ENCODE measurements around the gene PLPP3.

Gene PLPP3

GRCh38 chr1:56537660-56538059 lies 41.7 kb downstream of the PLPP3 start:
- TF ChIP-seq SUZ12 (IDR thresholded peaks at IDR 0.05) (no peak), LEF1 (IDR thresholded peaks at IDR 0.05; ENCODE audit: borderline replicate concordance) (no peak), NFRKB (IDR thresholded peaks at IDR 0.05) (no peak)
- ChIA-PET POLR2A (no interaction called here), CTCF (no interaction called here)
- DNase-seq (ENCODE audit: extremely low spot score), result no peak

- no peak for TF ChIP-seq FOXK2 (IDR thresholded peaks at IDR 0.05)
- no peak for TF ChIP-seq L3MBTL2 (conservative IDR thresholded peaks at IDR 0.05)
- TF ChIP-seq LEF1 (IDR thresholded peaks at IDR 0.05; ENCODE audit: borderline replicate concordance), result no peak
- no peak for TF ChIP-seq HDGF (IDR thresholded peaks at IDR 0.05; ENCODE audit: borderline replicate concordance)
- no peak for TF ChIP-seq TARDBP (IDR thresholded peaks at IDR 0.05)
- no peak for TF ChIP-seq ELF4 (IDR thresholded peaks at IDR 0.05)
- TF ChIP-seq FOXM1 (IDR thresholded peaks at IDR 0.05; ENCODE audit: borderline replicate concordance), result no peak
- TF ChIP-seq FOXA1 (IDR thresholded peaks at IDR 0.05), result no peak
- TF ChIP-seq SUZ12 (IDR thresholded peaks at IDR 0.05), result no peak
- no peak for TF ChIP-seq BHLHE40 (IDR thresholded peaks at IDR 0.05; ENCODE audit: borderline replicate concordance)
- TF ChIP-seq NFRKB (IDR thresholded peaks at IDR 0.05), result no peak
- no peak for TF ChIP-seq SP1 (IDR thresholded peaks at IDR 0.05)
- TF ChIP-seq PKNOX1 (IDR thresholded peaks at IDR 0.05), result no peak
- TF ChIP-seq CTBP1 (IDR thresholded peaks at IDR 0.05; ENCODE audit: borderline replicate concordance), result no peak
- TF ChIP-seq ARNT (IDR thresholded peaks at IDR 0.05), result no peak
- no peak for DNase-seq (ENCODE audit: extremely low spot score)
- ChIA-PET CTCF (no interaction called here), POLR2A (no interaction called here)
Measured at GRCh38 chr1:56535939-56536338, 43.4 kb downstream of the PLPP3 start.

- POLR2A ChIA-PET, result no interaction called here
- CTCF ChIA-PET, result no interaction called here
- no peak for DNase-seq (ENCODE audit: extremely low spot score)
Measured at GRCh38 chr1:56535362-56535761, 44.0 kb downstream of the PLPP3 start.

GRCh38 chr1:56534130-56534651 lies 45.2 kb downstream of the PLPP3 start:
- no peak for TF ChIP-seq L3MBTL2 (conservative IDR thresholded peaks at IDR 0.05)

More at GRCh38 chr1:56535362-56535761, 44.0 kb downstream of the PLPP3 start:
- TF ChIP-seq LEF1 (IDR thresholded peaks at IDR 0.05; ENCODE audit: borderline replicate concordance) (no peak), ARNT (IDR thresholded peaks at IDR 0.05) (no peak), FOXK2 (IDR thresholded peaks at IDR 0.05) (no peak), FOXM1 (IDR thresholded peaks at IDR 0.05; ENCODE audit: borderline replicate concordance) (no peak), BHLHE40 (IDR thresholded peaks at IDR 0.05; ENCODE audit: borderline replicate concordance) (no peak), HDGF (IDR thresholded peaks at IDR 0.05; ENCODE audit: borderline replicate concordance) (no peak), SUZ12 (IDR thresholded peaks at IDR 0.05) (no peak), CTBP1 (IDR thresholded peaks at IDR 0.05; ENCODE audit: borderline replicate concordance) (no peak), ZNF384 (IDR thresholded peaks at IDR 0.05) (no peak), SP1 (IDR thresholded peaks at IDR 0.05) (no peak), FOXA1 (IDR thresholded peaks at IDR 0.05) (no peak)

GRCh38 chr1:56533621-56534020 lies 45.7 kb downstream of the PLPP3 start:
- DNase-seq (ENCODE audit: extremely low spot score), result no peak
- TF ChIP-seq FOXK2 (IDR thresholded peaks at IDR 0.05), result no peak
- no peak for TF ChIP-seq FOXA1 (IDR thresholded peaks at IDR 0.05)
- no peak for TF ChIP-seq TARDBP (IDR thresholded peaks at IDR 0.05)
- no peak for TF ChIP-seq L3MBTL2 (conservative IDR thresholded peaks at IDR 0.05)
- no peak for TF ChIP-seq FOXM1 (IDR thresholded peaks at IDR 0.05; ENCODE audit: borderline replicate concordance)
- TF ChIP-seq LEF1 (IDR thresholded peaks at IDR 0.05; ENCODE audit: borderline replicate concordance), result no peak
- TF ChIP-seq NFRKB (IDR thresholded peaks at IDR 0.05), result no peak
- no peak for TF ChIP-seq PKNOX1 (IDR thresholded peaks at IDR 0.05)
- no peak for TF ChIP-seq ARNT (IDR thresholded peaks at IDR 0.05)
- TF ChIP-seq CTBP1 (IDR thresholded peaks at IDR 0.05; ENCODE audit: borderline replicate concordance), result no peak
- TF ChIP-seq HDGF (IDR thresholded peaks at IDR 0.05; ENCODE audit: borderline replicate concordance), result no peak
- ChIA-PET CTCF (no interaction called here), POLR2A (no interaction called here)

More at GRCh38 chr1:56534130-56534651, 45.2 kb downstream of the PLPP3 start:
- ChIA-PET POLR2A (no interaction called here), CTCF (no interaction called here)
- DNase-seq (ENCODE audit: extremely low spot score), result no peak

- CTCF ChIA-PET, result no interaction called here
- POLR2A ChIA-PET, result no interaction called here
- no peak for DNase-seq (ENCODE audit: extremely low spot score)
- TF ChIP-seq SUZ12 (IDR thresholded peaks at IDR 0.05) (no peak), PKNOX1 (IDR thresholded peaks at IDR 0.05) (no peak), TARDBP (IDR thresholded peaks at IDR 0.05) (no peak), CTBP1 (IDR thresholded peaks at IDR 0.05; ENCODE audit: borderline replicate concordance) (no peak), L3MBTL2 (conservative IDR thresholded peaks at IDR 0.05) (no peak), FOXM1 (IDR thresholded peaks at IDR 0.05; ENCODE audit: borderline replicate concordance) (no peak), HDGF (IDR thresholded peaks at IDR 0.05; ENCODE audit: borderline replicate concordance) (no peak), ELF4 (IDR thresholded peaks at IDR 0.05) (no peak), BHLHE40 (IDR thresholded peaks at IDR 0.05; ENCODE audit: borderline replicate concordance) (no peak), ARNT (IDR thresholded peaks at IDR 0.05) (no peak), NFRKB (IDR thresholded peaks at IDR 0.05) (no peak), FOXK2 (IDR thresholded peaks at IDR 0.05) (no peak), FOXA1 (IDR thresholded peaks at IDR 0.05) (no peak)
Measured at GRCh38 chr1:56533197-56533596, 46.2 kb downstream of the PLPP3 start.

GRCh38 chr1:56532350-56532683 lies 47.0 kb downstream of the PLPP3 start:
- DNase-seq (ENCODE audit: extremely low spot score), result no peak
- TF ChIP-seq SUZ12 (IDR thresholded peaks at IDR 0.05) (no peak), ZNF384 (IDR thresholded peaks at IDR 0.05) (no peak), ARNT (IDR thresholded peaks at IDR 0.05) (no peak), FOXK2 (IDR thresholded peaks at IDR 0.05) (no peak), BHLHE40 (IDR thresholded peaks at IDR 0.05; ENCODE audit: borderline replicate concordance) (no peak), NFRKB (IDR thresholded peaks at IDR 0.05) (no peak), LEF1 (IDR thresholded peaks at IDR 0.05; ENCODE audit: borderline replicate concordance) (no peak), CTBP1 (IDR thresholded peaks at IDR 0.05; ENCODE audit: borderline replicate concordance) (no peak), SP1 (IDR thresholded peaks at IDR 0.05) (no peak)
- ChIA-PET POLR2A (no interaction called here), CTCF (interaction anchor here (1.1 kb wide), 1 partner anchor 48 kb away, joined by 3 read pairs; no protein-coding TSS in a partner anchor)

Measured in HEK293T (cell line).